TTC549 (cell line): Measurements from ENCODE around the gene UMODL1.
"Not testable (repeated sequence)": the region's sequence is repeated elsewhere in the genome, so short reads cannot be mapped to it uniquely, and the experiment has no call there.

Experiments
- FAIRE-seq: peaks from 2 replicates; lab custom pipeline; 2012; peaks lifted over from hg19 to GRCh38; lab: Jason Lieb, UNC

The UMODL1 gene

DNA sequence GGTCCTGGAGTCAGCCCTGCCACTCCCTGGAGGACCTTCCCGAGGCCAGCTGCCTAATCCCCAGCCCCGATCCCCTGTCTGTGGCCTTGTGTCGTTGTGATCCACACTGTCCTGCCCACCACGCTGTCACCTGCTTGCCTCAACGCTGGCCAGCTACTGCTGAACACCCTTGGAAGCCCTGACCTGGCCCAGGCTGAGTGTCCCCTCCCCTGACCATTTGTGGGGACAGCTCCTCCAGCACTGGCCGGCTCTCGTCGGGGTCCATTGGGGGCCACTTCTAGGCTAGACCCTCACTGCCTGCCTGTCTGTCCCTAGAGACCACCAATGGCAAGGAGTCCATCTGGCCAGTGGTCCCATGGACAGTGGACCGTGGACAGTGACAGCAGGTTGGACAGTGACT lies 12.0 kb upstream of the UMODL1 start:
- no peak for FAIRE-seq

DNA sequence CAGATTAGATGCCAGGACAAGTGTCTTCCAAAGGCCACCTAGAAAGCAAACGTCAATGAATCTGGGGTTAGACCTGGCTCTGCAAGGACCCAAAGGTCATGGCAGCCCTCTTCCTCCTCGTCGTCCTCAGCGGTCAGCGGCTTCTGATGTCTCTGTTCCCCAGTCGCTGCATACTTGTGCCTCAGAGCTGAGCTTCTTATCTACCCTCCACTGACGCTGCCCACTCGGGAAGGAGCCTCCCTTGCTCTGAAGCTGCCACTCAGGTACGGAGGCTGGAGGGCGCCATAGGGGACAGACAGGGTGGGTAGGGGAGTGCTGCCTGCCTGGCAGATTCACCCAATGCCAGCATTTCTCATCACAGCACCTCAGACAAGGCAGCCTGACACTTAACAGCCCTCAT lies 11.4 kb upstream of the UMODL1 start:
- FAIRE-seq = no peak

DNA sequence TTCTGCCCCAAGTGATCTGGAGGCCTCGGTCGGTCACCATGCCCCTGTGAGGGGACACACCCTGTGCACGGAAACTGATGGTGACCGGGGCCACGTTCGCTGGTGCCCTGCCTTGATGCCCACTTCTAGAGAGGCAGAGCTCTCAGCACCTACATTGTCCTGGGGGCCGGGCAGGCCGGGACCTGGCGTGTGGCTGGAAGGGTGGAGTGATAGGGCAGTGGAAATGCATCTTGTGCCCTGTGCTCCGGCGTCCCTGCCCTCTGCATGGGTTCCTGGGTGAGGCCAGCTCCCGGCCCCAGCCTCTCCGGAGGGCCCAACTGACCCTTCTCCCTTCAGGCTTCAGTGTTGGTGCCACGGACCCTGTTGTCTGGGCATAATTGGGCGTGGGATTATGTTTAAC lies 11.0 kb upstream of the UMODL1 start:
- no peak for FAIRE-seq

DNA sequence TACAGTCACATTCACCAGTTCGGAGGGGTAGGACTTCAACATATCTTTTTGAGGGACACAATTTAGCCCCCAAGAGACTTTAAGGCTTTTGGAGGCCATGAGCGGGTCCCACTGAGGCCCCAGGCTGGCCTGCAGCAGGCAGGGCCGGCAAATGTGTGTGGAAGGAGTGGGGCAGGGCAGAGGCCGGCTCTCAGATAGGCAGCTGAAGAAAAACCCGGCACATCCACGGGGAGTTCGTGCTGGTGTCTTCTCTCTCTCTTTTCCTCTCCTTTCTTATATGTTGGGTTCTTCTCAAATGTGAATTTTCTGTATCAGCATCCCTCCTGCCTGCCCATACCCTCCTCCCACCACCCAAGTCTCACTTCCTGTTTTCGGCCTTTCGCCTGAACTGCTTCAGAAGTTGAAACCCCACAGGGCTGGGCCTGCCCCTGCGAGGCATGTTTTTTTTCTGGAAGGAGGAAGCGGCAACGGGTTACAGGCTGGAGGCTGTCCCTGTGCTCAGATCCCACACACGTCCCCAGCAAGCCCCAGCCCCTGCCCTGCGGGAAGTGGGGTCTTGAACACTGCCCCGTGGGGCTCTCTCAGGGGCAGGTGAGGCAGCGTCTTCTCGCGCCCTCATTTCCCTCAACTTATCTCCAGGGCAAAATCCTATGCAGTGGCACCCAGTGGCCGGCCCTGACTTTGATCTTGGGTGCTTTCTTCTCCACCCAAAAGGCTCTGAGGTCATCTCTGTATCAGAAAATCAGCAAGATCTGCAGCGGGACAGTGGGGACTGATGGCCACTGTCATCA lies 9.7 kb upstream of the UMODL1 start:
- FAIRE-seq = no peak

DNA sequence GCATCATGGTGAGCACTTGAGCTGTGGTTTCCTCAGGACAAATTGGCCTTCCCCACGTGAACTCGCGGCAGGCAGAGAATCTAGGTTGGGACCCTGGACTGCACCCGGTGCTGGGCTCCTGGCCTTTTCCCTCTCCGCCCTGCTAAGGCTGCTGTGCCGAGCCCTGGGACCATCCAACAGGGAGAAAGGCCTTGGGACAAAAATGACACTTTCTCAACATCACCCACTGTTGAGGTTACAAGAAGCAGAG lies 9.2 kb upstream of the UMODL1 start:
- FAIRE-seq = no peak

DNA sequence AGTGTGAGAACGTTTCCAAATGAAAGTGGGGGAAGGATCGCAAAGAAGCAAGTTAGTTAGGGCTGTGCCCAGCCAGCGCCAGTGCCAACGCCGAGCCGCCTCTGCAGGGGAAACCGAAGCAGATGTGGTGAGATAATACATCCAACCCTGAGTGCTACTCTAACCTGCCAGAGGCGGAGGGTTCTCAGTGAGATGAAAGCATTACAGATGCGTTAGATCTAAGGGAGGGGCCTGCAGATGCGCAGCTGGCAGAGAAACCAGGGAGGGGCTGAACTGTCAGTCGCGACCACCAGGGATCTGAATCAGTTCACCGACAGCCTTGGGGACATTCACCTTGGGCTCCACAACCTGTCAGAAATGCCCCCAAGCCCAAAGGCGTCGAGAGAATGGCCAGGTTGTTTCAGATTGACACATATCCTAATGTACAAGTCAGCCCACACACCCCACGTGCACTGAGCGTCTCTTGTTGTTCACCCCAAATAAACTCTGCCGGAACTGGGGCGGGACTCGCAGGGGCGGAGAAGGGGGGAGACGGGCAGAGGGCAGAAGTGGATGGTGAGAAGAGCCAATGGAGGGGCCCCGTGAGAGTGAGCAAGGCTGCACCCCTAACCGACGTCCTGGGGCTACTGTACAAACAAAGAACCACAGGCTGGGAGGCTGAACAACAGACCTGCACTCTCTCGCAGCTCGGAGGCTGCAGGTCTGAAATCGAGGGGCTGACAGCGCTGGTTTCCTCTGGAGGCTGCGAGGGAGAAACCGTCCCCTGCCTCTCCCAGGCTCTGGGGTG lies 8.7 kb upstream of the UMODL1 start:
- no peak for FAIRE-seq

DNA sequence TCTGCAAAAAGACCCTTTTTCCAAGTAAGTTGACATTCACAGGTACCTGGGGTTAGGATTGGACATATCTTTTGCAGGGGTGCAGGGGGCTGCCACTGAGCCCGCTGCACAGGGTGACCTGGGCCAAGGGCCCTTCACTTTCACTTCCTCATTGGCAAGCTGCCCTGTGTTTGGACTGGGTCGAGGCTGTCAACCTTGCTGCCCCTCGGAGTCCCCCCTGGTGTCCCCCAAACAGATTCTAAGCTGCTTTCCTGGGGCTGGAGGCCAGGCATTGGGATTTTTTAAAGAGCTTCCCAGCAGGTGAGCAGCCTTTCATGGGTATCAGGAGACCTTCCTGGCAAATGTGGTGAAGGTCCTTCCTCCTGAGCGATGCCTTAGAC lies 7.9 kb upstream of the UMODL1 start:
- no peak for FAIRE-seq

DNA sequence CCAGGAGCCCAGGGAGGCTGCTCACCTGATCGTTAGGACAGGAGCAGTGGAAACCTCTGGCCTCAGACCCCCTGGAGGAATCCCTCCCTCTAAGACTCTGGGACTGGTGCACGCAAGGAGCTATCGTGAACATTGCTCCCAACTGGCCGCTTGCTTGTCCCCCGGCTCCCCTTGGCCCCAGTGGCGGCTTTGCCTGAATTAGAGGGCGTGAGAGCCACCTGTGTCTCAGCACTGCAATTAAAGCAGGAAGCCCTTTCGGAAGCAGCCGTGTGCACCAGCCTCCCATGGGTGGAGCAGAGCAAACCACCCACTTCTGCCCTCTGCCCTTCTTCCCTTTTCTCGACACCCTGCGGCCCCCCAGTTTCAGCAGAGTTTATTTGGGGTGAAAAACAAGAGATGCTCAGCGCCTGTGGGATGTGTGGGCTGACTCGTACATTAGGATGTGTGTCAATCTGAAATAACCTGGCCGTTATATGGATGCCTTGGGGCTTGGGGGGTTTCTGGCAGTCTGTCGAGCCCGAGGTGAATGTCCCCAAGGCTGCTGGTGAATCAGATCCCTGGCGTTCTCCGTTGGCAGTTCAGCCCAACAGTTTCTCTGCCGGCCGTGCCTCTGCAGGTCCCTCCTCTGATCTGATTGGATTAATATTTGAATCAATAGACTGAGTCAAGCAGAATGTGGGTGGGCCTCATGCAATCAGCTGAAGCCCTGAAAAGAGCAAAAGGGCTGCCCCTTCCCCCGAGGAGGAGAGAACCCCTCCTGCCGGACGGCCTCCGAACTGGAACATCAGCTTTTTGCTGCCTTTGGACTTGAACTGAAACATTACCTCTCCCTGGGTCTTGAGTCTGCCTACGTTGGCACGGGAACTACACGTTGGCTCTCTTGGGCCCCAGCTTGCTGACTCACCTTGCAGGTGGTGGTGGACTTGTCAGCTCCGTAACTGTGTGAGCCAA lies 7.3 kb upstream of the UMODL1 start:
- FAIRE-seq = no peak

DNA sequence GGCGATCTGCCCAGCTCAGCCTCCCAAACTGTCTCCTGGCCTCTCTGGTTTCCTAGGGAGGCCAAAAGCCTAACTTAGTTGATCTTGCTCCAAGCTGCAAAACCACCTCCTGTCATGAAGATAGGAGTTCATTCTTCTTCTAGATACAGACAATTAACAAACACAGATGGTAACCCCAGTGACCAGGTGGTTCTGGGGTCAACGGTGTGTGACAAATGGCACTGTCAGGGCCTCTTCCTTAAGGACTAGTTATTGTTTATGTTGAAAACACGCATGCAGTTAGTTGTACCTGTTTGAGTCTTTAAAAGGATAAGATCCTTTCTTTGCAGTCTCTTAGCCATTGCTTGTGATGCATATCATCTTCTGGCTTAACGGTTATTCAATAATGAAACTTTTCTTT lies 4.6 kb upstream of the UMODL1 start:
- no peak for FAIRE-seq

DNA sequence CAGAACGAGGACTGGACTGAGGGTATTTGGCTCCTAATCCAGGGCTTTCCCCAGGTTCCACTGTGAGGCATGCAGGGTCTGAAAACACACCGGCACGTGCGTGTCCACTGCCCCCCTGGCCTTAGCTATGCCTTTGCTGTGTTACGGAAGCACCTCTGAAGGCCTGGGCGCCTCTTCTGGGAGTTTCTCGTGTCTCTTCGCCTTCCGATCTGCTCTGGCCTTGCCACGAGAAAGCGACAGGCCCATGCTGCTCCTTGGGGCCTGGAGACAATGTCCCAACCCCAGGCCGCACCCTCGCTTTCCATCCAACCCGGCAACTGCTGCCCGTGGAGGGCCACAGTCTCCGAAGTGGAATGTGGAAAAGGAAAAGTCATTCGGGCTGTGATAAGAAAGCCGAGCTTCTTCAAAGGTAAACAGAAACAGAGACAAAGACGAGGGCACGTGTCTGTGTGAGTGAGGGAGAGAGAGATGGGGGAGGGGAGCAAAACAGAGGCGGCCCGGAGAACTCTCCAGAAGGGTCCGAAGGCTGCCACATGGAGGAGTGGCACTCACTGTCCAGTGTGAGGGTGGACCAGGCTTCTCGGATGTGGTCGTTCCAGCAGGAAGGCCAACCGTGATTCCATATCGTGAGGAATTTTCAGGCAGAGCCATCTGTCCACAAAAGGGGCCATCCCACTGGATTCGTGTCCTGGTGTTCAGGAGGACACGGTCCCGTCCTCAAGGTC lies 3.4 kb upstream of the UMODL1 start:
- no peak for FAIRE-seq

DNA sequence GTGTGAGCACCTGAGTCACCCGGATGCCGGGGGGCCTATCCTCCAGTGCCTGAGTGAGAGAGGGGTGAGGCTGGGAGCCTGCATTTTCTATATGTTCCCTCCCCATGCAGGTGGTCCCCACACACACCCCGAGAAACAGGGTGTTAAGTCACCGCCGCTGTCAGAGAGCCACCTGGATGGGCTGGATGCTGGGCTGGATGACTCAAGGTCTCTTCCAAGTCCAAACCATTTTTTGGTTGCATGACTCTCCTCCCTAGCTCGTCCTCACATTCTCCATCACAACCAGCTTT lies 2.9 kb upstream of the UMODL1 start:
- no peak for FAIRE-seq

DNA sequence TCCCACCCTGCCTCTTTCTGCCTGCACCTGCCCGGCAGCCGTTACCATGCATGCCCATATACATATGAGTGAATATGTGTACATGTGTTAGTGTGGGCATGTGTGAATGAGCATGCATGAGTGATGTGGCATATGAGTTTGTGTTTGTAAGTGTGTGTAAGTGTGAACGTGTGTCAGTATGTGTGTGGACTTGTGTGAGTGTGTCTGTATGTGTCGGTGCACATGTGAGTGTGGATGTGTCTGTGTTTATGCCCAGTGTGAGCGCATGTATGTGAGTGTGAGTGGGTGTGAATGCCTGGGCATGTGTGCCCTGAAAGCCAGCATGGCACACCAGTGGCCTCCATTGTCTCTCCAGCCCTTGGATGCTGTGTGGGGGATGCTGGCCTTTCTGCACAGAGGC lies 2.5 kb upstream of the UMODL1 start:
- no peak for FAIRE-seq

DNA sequence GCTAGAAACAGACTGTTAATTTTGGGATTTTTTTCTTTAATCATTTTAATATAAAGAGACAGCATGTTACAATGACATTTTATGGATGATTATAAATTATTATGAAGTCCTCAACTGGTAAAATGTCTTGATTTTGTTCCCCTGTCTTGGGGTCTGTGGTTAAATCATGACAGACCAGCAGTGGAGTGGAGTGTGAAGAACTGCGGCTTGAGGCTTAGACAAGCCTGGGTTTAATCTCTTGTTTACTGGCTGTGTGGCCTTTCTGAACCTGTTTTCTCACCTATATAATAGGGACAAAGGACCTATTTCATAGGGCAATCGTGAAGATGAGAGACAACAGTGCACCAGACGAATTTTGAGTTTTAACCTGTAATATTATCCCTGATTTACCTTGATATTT lies 1.8 kb upstream of the UMODL1 start:
- no peak for FAIRE-seq

DNA sequence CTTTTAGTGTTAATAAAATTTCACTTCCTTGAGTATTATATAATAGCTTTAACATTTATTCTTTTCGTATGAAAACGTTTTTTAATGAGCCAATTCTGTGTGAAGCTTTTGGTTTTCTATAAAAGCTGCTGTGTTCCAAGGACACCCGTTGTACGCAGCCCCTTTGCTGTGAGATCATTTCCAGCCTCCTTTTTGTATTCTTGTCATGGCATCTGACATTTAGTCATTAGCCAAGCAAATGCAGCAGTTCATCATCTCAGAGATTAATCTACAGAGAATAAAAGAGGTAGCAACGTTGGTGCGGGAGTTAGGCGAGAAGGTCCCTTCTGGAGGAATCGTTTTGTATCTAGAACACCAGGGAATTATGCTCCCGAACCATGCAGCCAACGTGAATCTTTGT lies 1.3 kb upstream of the UMODL1 start:
- FAIRE-seq = no peak

DNA sequence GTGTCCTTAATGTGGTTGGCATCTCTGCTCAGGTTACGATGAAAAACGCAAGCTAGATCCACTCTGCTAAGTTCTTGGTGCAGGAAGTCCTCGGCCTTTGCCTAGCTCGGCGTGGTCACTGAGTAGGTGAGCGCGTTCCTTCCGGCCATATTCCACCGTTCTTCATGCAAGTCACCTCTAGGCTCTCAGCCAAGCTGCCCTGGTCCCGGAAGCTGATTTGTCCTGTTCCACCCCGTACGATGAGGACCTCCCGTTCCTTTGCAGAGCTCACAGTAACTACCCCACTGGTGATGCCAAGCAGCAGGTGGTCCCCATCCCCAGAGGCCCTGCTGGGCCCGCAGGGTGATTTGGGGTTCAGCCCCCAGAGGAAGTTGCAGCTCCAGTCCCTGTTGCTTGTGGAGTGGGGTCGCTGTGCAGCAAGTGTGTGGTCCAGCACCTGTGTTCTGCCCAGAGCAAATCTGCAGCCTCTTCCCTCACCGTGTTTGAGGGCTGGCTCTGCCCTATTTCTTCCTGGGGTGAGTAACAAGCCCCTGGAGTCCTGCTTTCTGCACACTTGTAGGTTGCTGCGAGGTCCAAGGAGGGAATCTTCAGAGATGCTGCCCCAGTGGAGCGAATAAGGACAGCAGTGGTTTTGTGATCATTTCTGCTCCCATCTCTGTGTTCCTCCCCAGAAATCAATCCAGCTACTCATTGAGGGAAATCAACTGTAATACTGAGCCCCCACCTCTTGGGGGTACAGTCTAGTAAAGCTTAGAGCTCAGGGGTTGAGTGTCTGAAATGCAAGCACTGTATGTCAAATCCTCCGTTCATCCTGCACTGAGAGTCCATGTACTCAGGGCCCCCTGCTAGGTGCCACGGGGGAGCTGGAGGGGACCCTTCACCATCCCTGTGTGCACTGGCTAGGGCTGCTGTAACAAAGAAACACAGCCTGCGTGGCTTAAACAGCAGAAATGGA lies 2.3 kb downstream of the UMODL1 start:
- no peak for FAIRE-seq

DNA sequence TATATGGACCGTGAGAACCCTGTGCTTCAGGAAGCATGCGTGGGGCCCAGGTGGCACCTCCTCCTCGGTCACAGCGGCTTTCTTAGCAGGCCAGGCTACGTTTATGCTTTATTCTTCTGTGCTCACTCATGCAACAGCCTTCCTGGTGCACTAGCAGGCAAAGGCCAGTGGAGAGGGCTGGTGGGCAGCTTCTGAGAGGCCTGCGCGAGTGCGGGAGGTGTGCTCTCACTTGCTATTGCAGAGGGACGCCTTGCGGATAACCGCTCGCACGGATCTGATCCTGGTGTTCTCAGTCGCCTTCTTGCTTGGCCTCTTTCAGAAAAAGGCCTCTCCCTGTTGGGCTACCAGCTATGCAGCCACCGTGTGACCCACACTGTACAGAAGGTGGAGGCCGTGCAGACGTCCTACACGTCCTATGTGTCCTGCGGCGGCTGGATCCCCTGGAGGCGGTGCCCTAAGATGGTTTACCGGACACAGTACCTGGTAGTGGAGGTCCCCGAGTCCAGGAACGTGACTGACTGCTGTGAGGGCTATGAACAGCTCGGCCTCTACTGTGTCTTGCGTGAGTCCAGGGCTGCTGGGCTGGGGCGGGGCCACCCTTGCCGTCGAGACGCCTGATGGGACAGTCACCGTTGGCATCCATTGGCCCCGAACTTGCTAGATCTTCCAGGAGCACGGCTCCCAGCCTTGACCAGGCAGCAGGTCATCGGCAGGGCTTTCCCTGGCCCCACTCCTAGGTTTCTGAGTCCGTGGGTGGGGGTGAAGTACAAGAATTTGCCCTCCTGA lies 4.8 kb downstream of the UMODL1 start:
- FAIRE-seq = no peak

DNA sequence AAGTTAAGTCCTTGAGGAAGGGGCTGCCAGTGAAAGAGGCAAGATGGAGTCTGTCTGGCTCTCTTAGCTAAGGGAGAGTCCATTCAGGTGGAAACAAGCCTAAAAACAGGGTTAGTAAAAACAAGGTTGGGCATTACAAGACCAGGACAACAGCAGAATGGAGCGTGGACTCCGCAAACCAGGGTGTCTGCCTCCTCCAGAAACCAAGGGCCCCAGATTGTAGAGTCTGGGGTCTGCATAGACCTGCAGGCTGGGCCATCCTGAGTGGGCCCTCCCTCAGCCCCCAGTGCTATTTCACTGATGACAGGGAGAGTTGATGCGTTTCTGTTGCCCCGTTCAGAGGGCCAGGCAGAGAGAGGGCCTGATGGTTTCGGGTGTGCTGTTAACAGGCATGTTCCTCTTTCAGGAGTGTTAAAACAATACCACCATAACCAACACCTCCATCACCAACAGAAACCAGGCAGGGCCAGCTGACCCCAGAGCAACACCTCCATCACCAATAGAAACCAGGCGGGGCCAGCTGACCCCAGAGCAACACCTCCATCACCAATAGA lies 6.6 kb downstream of the UMODL1 start:
- FAIRE-seq = not testable (repeated sequence)

DNA sequence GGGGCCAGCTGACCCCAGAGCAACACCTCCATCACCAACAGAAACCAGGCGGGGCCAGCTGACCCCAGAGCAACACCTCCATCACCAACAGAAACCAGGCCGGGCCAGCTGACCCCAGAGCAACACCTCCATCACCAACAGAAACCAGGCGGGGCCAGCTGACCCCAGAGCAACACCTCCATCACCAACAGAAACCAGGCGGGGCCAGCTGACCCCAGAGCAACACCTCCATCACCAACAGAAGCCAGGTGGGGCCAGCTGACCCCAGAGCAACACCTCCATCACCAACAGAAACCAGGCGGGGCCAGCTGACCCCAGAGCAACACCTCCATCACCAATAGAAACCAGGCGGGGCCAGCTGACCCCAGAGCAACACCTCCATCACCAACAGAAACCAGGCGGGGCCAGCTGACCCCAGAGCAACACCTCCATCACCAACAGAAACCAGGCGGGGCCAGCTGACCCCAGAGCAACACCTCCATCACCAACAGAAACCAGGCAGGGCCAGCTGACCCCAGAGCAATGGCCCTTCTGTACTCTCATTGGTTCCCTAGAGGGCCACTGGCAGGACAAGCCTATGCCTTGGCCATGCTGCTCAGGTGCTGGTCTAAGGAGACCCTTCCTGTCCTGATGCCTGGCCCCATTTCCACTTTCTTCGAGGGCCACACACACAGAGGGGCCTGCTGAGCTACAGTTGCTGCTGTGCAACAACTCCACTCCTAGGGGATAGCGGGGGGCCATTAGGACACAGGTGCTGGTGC lies 7.3 kb downstream of the UMODL1 start:
- FAIRE-seq = not testable (repeated sequence)
